Lower lobe of right lung (tissue), 2 donors: ENCODE measurements around the gene SERP2. TPM values are rescaled to one million over a fixed set of nuclear protein-coding genes. Genes with fewer than 3 reads are reported as not detected.
"Not testable (repeated sequence)": the region's sequence is repeated elsewhere in the genome, so short reads cannot be mapped to it uniquely, and the experiment has no call there.

Experiments used
- ATAC-seq, 2 donors: fragments of 200-7000 bp; cut with Tn5 transposase; one replicate each; pipeline ENCODE4 v1.9.1; 2020 to 2022; ENCODE audit warnings: mild to moderate bottlenecking in 2 of 2, moderate library complexity in 2 of 2
- DNase-seq: peaks from one replicate; pipeline ENCODE4 v3.0.0-alpha.2; 2020
- H3K27ac ChIP-seq: fragments of 200-600 bp; one replicate; pipeline ENCODE4 v1.8.0; 2022
- H3K27me3 ChIP-seq: fragments of 200-600 bp; one replicate; pipeline ENCODE4 v1.8.0; 2022; ENCODE audit warnings: low read depth
- H3K36me3 ChIP-seq: fragments of 200-600 bp; one replicate; pipeline ENCODE4 v1.8.0; 2022; ENCODE audit warnings: mild to moderate bottlenecking
- H3K4me1 ChIP-seq: fragments of 200-600 bp; one replicate; pipeline ENCODE4 v1.8.0; 2022
- H3K4me3 ChIP-seq: fragments of 200-600 bp; one replicate; pipeline ENCODE4 v1.8.0; 2022; ENCODE audit warnings: mild to moderate bottlenecking
- H3K9me3 ChIP-seq: fragments of 200-600 bp; one replicate; pipeline ENCODE4 v1.8.0; 2022
- intact Hi-C: fragments of 100-400 bp; cut with DNase I; formaldehyde crosslinking; loops from one replicate; pipeline ENCODE4 v1.11.0; 2022
- long read RNA-seq: library from polyadenylated mRNA; unstranded; transcript quantifications from one replicate; pipeline ENCODE4 v2.0.0, GENCODE V29; 2021
- total RNA-seq: library from RNA; stranded (reverse); fragmentation: NEBNext Ultra II Directional; extraction: Animal tissue kit (Norgen Biotek cat#: 25700); gene quantifications from one replicate; pipeline ENCODE4 v1.2.1, GENCODE V29; 2021
- TF ChIP-seq, protein P1 (sequence below): fragments of 200-600 bp; IDR thresholded peaks from one replicate; pipeline ENCODE4 v1.8.0; 2022; ENCODE audit warnings: antibody characterized with exemption, mild to moderate bottlenecking
- donor health status: DM: no; HTN: yes; CAD: no; lungs with severe emphysema.

The SERP2 gene
- 3.7 TPM for total RNA-seq
- long read RNA-seq, partial matches to known transcripts, result 0 of 2 reads
- long read RNA-seq, other reads (novel, unspliced or antisense), result 1 of 2 reads

DNA sequence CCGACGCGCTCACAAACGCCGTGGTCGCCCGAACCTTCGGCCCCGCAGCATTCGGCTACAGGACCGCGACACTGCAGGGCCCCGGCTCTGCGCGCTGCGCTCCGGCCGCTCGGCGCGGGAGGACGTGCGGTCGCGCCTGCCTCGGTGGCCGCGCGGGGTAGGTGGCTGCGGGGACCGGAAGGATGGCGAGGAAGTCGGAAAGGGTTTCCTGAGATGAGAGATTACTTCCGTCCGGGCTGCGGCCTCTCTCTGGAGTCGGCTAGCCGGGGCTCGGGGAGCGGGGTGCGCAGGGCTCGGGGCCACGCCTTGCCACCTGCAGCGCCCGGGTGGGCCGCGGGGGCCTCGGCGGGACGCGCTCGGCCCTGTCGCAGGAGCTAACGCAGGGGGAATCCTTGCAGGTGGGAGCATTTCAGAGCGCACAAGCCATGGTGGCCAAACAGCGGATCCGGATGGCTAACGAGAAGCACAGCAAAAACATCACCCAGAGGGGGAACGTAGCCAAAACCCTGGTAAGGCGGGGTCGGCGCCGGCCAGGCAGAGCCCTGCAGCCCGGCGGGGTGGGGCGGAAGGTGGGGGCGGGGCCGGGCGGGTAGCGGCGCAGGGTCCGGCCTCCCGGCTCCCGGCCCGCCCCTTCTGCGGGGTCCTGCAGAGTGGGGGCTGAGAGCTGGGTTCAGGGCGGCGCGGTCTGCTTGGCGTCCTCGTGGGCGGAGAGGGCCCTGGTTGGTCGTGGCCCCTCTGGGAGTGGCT, at the start of gene SERP2:
TSS of gene SERP2 (plus strand) at position 224 of the 747 bp plus-strand sequence. CDS start at position 426, 202 bp downstream.
- intact Hi-C loops, result no loop called here
- H3K27ac ChIP-seq, result peak within 1 kb of the TSS; percentile 22
- H3K27me3 ChIP-seq, result peaks cover 9% of the 10 kb centered on the region
- TF ChIP-seq, protein P1, sequence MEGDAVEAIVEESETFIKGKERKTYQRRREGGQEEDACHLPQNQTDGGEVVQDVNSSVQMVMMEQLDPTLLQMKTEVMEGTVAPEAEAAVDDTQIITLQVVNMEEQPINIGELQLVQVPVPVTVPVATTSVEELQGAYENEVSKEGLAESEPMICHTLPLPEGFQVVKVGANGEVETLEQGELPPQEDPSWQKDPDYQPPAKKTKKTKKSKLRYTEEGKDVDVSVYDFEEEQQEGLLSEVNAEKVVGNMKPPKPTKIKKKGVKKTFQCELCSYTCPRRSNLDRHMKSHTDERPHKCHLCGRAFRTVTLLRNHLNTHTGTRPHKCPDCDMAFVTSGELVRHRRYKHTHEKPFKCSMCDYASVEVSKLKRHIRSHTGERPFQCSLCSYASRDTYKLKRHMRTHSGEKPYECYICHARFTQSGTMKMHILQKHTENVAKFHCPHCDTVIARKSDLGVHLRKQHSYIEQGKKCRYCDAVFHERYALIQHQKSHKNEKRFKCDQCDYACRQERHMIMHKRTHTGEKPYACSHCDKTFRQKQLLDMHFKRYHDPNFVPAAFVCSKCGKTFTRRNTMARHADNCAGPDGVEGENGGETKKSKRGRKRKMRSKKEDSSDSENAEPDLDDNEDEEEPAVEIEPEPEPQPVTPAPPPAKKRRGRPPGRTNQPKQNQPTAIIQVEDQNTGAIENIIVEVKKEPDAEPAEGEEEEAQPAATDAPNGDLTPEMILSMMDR, result no peak
- DNase-seq (no peak), ATAC-seq (peak; percentile 81 to 82)
- H3K9me3 ChIP-seq, result no peaks in the 10 kb centered on the region
- H3K4me1 ChIP-seq, result peaks cover 7% of the 10 kb centered on the region
- H3K4me3 ChIP-seq, result peak within 1 kb of the TSS; percentile 62
- no peaks in the 10 kb centered on the region for H3K36me3 ChIP-seq

DNA sequence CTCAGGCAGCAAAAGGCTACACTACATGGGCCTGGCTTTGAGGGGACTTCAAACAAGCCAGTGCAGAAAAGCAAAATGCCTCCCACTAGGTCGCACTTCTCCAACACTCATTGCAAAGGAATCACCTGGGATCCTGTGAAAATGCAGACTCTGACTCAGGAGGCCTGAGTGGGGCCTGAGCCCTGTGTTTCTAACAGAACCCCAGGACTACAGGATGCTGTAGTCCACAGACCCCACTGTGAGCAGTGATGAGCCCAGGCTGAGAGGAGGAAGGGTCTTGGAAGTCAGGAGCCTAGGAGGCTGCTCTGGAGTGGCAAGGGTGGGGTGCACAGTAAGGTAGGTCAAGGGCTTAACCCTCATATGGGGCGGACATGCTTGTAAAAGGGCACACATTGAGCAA, 46.7 kb upstream of the SERP2 start:
- no peaks in the 10 kb centered on the region for H3K27me3 ChIP-seq
- no peak for ATAC-seq
- no peaks in the 10 kb centered on the region for H3K9me3 ChIP-seq
- H3K27ac ChIP-seq, result no peak overlapping the region
- TF ChIP-seq, protein P1, result no peak
- no peaks in the 10 kb centered on the region for H3K36me3 ChIP-seq
- H3K4me3 ChIP-seq, result no peak overlapping the region
- DNase-seq, result no peak
- H3K4me1 ChIP-seq, result peaks cover 5% of the 10 kb centered on the region
- intact Hi-C loops, result no loop called here

DNA sequence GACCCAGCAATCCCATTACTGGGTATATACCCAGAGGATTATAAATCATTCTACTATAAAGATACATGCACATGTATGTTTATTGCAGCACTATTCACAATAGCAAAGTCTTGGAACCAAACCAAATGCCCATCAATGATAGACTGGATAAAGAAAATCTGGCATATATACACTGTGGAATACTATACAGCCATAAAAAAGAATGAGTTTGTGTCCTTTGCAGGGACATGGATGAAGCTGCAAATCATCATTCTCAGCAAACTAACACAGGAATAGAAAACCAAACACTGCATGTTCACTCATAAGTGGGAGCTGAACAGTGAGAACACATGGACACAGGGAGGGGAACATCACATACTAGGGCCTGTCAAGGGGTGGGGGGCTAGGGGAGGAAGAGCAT, 44.6 kb upstream of the SERP2 start:
- DNase-seq, H3K27ac ChIP-seq, H3K4me3 ChIP-seq, H3K9me3 ChIP-seq, ATAC-seq, H3K27me3 ChIP-seq, H3K4me1 ChIP-seq, H3K36me3 ChIP-seq, intact Hi-C loops: not testable (repeated sequence)

DNA sequence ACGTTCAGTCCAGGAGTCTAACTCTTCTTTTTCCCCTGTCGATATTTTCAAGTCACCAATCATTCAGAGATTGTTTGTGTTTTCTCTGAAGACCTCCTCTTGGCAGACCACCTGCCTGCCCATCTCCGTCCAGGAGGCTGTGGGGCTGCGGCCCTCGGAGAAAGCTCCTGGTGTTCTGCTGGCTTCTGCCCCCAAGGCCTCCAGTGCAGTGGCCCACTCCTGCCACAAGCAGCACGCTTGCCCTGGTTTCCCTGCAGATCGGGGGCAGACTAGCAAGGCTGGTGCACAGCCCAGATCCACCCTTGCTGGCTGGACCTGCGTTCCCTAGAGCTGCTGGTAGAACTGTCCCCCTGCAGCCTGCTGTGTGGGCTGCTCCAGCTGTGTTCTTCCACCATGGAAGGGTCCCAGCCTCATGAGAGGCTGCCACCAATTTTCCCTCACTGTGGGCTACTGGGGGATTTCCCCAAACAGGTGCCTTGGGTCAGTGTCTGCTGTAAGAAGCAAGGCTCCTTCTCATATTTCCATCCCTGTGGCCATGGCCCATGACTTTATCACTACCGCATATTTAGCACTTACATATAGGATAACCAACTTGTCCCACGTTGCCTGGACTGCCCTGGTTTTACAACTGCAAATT, 43.6 kb upstream of the SERP2 start:
- DNase-seq, result no peak
- H3K27me3 ChIP-seq, result no peaks in the 10 kb centered on the region
- intact Hi-C loops, result no loop called here
- H3K27ac ChIP-seq, result no peak overlapping the region
- no peaks in the 10 kb centered on the region for H3K4me1 ChIP-seq
- TF ChIP-seq, protein P1, result no peak
- no peaks in the 10 kb centered on the region for H3K36me3 ChIP-seq
- no peak overlapping the region for H3K4me3 ChIP-seq
- H3K9me3 ChIP-seq, result no peaks in the 10 kb centered on the region
- ATAC-seq, result no peak

DNA sequence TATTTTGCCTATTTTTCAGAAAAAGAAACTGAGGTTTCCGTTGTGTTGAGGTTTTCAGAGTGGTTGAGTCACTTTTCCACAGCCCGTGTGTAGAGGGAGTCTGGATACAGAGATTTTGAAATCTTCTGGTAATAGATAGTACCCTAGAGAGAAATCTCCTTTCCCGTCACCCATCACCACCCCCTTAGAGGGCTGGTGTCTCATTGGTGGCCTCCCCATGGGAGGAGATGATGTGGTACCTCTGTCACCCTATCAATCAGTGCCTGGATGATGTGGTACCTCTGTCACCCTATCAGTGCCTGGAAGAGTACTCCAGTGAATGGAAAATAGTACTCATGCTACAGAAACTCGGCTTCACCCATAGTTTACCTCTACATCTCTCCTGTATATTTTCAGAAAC, 42.2 kb upstream of the SERP2 start:
- DNase-seq, result no peak
- no peak overlapping the region for H3K27ac ChIP-seq
- TF ChIP-seq, protein P1, result no peak
- no peaks in the 10 kb centered on the region for H3K4me1 ChIP-seq
- H3K36me3 ChIP-seq, result no peaks in the 10 kb centered on the region
- H3K4me3 ChIP-seq, result no peak overlapping the region
- no peak for ATAC-seq
- intact Hi-C loops, result no loop called here
- H3K27me3 ChIP-seq, result no peaks in the 10 kb centered on the region
- no peaks in the 10 kb centered on the region for H3K9me3 ChIP-seq
